H9 (cell line): ENCODE data around the gene CENPH. TPM values are rescaled to one million over a fixed set of nuclear protein-coding genes. Genes with fewer than 3 reads are reported as not detected.

Experiments
- DNase-seq: peaks from one replicate; pipeline ENCODE4 v3.0.0-alpha.2; 2017
- H2AFZ ChIP-seq: one replicate; pipeline ENCODE4 v1.6.1; 2013; ENCODE audit warnings: mild to moderate bottlenecking, low read length, control low read depth, moderate library complexity
- H2AK5ac ChIP-seq: 2 replicates; pipeline ENCODE4 v1.6.1; 2013; ENCODE audit warnings: low read length, control low read depth, mixed read lengths; ENCODE audit not compliant: insufficient read length
- H2BK120ac ChIP-seq: one replicate; pipeline ENCODE4 v1.6.1; 2013; ENCODE audit warnings: low read depth, mild to moderate bottlenecking, low read length, control low read depth, inconsistent platforms; ENCODE audit not compliant: poor library complexity, severe bottlenecking
- H2BK12ac ChIP-seq: 2 replicates; pipeline ENCODE4 v1.6.1; 2013; ENCODE audit warnings: low read length, control low read depth, mixed read lengths, low read depth; ENCODE audit not compliant: insufficient read length
- H2BK15ac ChIP-seq: 2 replicates; pipeline ENCODE4 v1.6.1; 2013; ENCODE audit warnings: low read depth, low read length, control low read depth
- H2BK20ac ChIP-seq: one replicate; pipeline ENCODE4 v1.6.1; 2013; ENCODE audit warnings: low read depth, mild to moderate bottlenecking, low read length, control low read depth, inconsistent platforms; ENCODE audit not compliant: poor library complexity, severe bottlenecking
- H2BK5ac ChIP-seq: 2 replicates; pipeline ENCODE4 v1.6.1; 2013; ENCODE audit warnings: low read length, control low read depth, mixed read lengths; ENCODE audit not compliant: insufficient read length
- H3K14ac ChIP-seq: 2 replicates; pipeline ENCODE4 v1.6.1; 2013; ENCODE audit warnings: low read length, control low read depth; ENCODE audit not compliant: insufficient read depth
- H3K18ac ChIP-seq: 2 replicates; pipeline ENCODE4 v1.6.1; 2013; ENCODE audit warnings: low read depth, mild to moderate bottlenecking, mixed read lengths, low read length, control low read depth; ENCODE audit not compliant: insufficient read length
- H3K23ac ChIP-seq: 2 replicates; pipeline ENCODE4 v1.6.1; 2013; ENCODE audit warnings: low read length, control low read depth, mixed read lengths, low read depth; ENCODE audit not compliant: insufficient read length
- H3K23me2 ChIP-seq: 2 replicates; pipeline ENCODE4 v1.6.1; 2013; ENCODE audit warnings: low read depth, mild to moderate bottlenecking, mixed read lengths, low read length, control low read depth; ENCODE audit not compliant: insufficient read length, poor library complexity, severe bottlenecking
- H3K27ac ChIP-seq: 2 replicates; pipeline ENCODE4 v1.5.1; 2013; ENCODE audit warnings: low read length, control low read depth, mixed read lengths, low read depth; ENCODE audit not compliant: insufficient read length
- H3K27me3 ChIP-seq: 2 replicates; pipeline ENCODE4 v1.6.1; 2013; ENCODE audit warnings: low read length, control low read depth, inconsistent platforms; ENCODE audit not compliant: insufficient read depth
- H3K4ac ChIP-seq: 2 replicates; pipeline ENCODE4 v1.6.1; 2013; ENCODE audit warnings: low read depth, mild to moderate bottlenecking, control low read depth, inconsistent platforms, low read length, moderate library complexity
- H3K4me1 ChIP-seq: 2 replicates; pipeline ENCODE4 v1.6.1; 2013; ENCODE audit warnings: low read length, control low read depth, inconsistent platforms; ENCODE audit not compliant: insufficient read depth
- H3K4me2 ChIP-seq: 2 replicates; pipeline ENCODE4 v1.6.1; 2013; ENCODE audit warnings: low read length, control low read depth, mixed read lengths; ENCODE audit not compliant: insufficient read length, insufficient read depth
- H3K56ac ChIP-seq: 2 replicates; pipeline ENCODE4 v1.6.1; 2013; ENCODE audit warnings: low read depth, mild to moderate bottlenecking, mixed read lengths, low read length, control low read depth; ENCODE audit not compliant: insufficient read length
- H3K79me1 ChIP-seq: 2 replicates; pipeline ENCODE4 v1.6.1; 2013; ENCODE audit warnings: low read depth, mild to moderate bottlenecking, moderate library complexity, low read length, control low read depth, inconsistent platforms; ENCODE audit not compliant: insufficient read depth, poor library complexity, severe bottlenecking
- H3K79me2 ChIP-seq: 2 replicates; pipeline ENCODE4 v1.6.1; 2013; ENCODE audit warnings: low read length, control low read depth, inconsistent platforms; ENCODE audit not compliant: insufficient read depth
- H3K9ac ChIP-seq: 2 replicates; pipeline ENCODE4 v1.6.1; 2013; ENCODE audit warnings: low read length, control low read depth, mixed read lengths; ENCODE audit not compliant: insufficient read length; ENCODE audit errors: extremely low read depth
- H3K9me3 ChIP-seq: one replicate; pipeline ENCODE4 v1.6.1; 2013; ENCODE audit warnings: low read depth, low read length, inconsistent platforms; ENCODE audit not compliant: control insufficient read depth
- H3T11ph ChIP-seq: one replicate; pipeline ENCODE4 v1.6.1; 2013; ENCODE audit warnings: mild to moderate bottlenecking, low read length, control low read depth, inconsistent platforms
- H4K20me1 ChIP-seq: one replicate; pipeline ENCODE4 v1.6.1; 2013; ENCODE audit not compliant: control insufficient read depth, insufficient read length, insufficient read depth
- H4K5ac ChIP-seq: 2 replicates; pipeline ENCODE4 v1.6.1; 2013; ENCODE audit warnings: low read depth, mild to moderate bottlenecking, mixed read lengths, low read length, control low read depth; ENCODE audit not compliant: insufficient read length
- H4K8ac ChIP-seq: replicated peaks from 2 replicates; pipeline ENCODE4 v1.6.1; 2013; ENCODE audit warnings: low read length, control low read depth, mixed read lengths, low read depth; ENCODE audit not compliant: insufficient read length
- H4K91ac ChIP-seq: 2 replicates; pipeline ENCODE4 v1.6.1; 2013; ENCODE audit warnings: low read depth, mild to moderate bottlenecking, moderate library complexity, mixed read lengths, low read length, control low read depth; ENCODE audit not compliant: insufficient read length
- H3K27ac Mint-ChIP-seq, 3 experiments: 2 replicates in 2 of 3; 3 replicates in 1 of 3; pipeline ENCODE4 v1.8.0; 2020 to 2021; ENCODE audit warnings: mixed read lengths in 3 of 3, mild to moderate bottlenecking in 1 of 3, moderate library complexity in 1 of 3
- H3K27me3 Mint-ChIP-seq: 2 replicates; pipeline ENCODE4 v1.8.0; 2021; ENCODE audit warnings: low read depth, mild to moderate bottlenecking, moderate library complexity, mixed read lengths
- H3K36me3 Mint-ChIP-seq, 3 experiments: 2 replicates in 2 of 3; 3 replicates in 1 of 3; pipeline ENCODE4 v1.8.0; 2020 to 2021; ENCODE audit warnings: low read depth in 3 of 3, mixed read lengths in 3 of 3; ENCODE audit not compliant: insufficient read depth in 1 of 3
- H3K4me1 Mint-ChIP-seq, 2 experiments: 2 replicates each; pipeline ENCODE4 v1.8.0; 2020; ENCODE audit warnings: mixed read lengths in 2 of 2
- H3K4me3 Mint-ChIP-seq, 2 experiments: 2 replicates in 1 of 2; 3 replicates in 1 of 2; pipeline ENCODE4 v1.8.0; 2020 to 2021; ENCODE audit warnings: mild to moderate bottlenecking in 2 of 2, mixed read lengths in 2 of 2, moderate library complexity in 1 of 2
- H3K9me3 Mint-ChIP-seq, 2 experiments: 2 replicates in 1 of 2; 3 replicates in 1 of 2; pipeline ENCODE4 v1.8.0; 2020; ENCODE audit warnings: mild to moderate bottlenecking in 2 of 2, mixed read lengths in 2 of 2, moderate library complexity in 1 of 2
- WGBS: extraction: QIAGEN DNeasy Blood & Tissue Kit; methylation state at CpG from one replicate; pipeline ENCODE4 v1.1.7; 2013; ENCODE audit warnings: missing lambda C conversion rate, low lambda C conversion rate, mixed read lengths; ENCODE audit not compliant: insufficient read length; ENCODE audit errors: extremely low coverage; 5-methylcytosine and 5-hydroxymethylcytosine counted together
- total RNA-seq: library from RNA; stranded (reverse); gene quantifications from 2 replicates; pipeline ENCODE4 v1.2.1, GENCODE V29; 2021
- TF ChIP-seq, protein P1 (sequence below): fragments of 200-600 bp; sonication (generic); conservative IDR thresholded peaks from 3 replicates; pipeline ENCODE4 v1.8.0; 2021; ENCODE audit warnings: antibody characterized with exemption, mild to moderate bottlenecking

CENPH gene
- total RNA-seq, 1 experiment from 2014 or later = 82.8 TPM

DNA sequence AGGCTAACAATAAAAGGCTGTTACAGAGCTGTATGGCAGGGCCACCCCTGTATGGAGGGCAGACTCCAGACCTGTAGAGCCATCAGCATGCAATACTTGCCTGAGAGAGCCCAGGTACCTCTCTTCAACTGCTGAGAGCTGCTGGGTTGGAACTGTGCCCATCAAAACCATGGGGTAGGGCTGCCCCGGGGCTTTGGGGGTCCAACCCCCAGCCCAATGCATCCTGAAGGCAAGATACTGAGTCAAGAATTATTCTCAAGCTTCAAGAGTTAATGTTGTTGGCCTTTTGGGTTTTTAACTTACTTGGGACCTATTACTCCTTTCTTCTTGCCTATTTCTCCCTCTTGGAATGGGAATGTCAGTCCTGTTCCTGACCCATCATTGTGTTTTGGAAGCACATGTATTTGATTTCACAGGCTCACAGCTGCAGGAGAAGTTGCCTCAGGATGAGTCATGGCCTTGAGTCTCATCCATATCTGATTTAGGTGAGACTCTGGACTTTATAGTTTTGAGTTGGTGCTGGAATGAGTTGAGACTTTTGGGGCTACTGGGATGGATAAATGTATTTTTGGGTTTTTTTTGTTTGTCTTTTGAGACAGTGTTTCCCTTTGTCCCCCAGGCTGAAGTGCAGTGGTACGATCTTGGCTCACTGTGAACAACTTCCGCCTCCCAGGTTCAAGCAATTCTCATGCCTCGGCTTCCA is 24.3 kb downstream of the CENPH start:
- no peak overlapping the region for H3K23ac ChIP-seq
- H3K23me2 ChIP-seq = no peaks in the 10 kb centered on the region
- H4K91ac ChIP-seq = no peak overlapping the region
- no peak overlapping the region for H2BK120ac ChIP-seq
- no CpG with 5 or more reads among the region's 4 CpGs for WGBS
- H2BK12ac ChIP-seq = no peak overlapping the region
- TF ChIP-seq, protein P1, sequence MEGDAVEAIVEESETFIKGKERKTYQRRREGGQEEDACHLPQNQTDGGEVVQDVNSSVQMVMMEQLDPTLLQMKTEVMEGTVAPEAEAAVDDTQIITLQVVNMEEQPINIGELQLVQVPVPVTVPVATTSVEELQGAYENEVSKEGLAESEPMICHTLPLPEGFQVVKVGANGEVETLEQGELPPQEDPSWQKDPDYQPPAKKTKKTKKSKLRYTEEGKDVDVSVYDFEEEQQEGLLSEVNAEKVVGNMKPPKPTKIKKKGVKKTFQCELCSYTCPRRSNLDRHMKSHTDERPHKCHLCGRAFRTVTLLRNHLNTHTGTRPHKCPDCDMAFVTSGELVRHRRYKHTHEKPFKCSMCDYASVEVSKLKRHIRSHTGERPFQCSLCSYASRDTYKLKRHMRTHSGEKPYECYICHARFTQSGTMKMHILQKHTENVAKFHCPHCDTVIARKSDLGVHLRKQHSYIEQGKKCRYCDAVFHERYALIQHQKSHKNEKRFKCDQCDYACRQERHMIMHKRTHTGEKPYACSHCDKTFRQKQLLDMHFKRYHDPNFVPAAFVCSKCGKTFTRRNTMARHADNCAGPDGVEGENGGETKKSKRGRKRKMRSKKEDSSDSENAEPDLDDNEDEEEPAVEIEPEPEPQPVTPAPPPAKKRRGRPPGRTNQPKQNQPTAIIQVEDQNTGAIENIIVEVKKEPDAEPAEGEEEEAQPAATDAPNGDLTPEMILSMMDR = no peak
- no peaks in the 10 kb centered on the region for H3K27me3 Mint-ChIP-seq
- no peaks in the 10 kb centered on the region; a peak in 1 of 5 replicates for H3K9me3 Mint-ChIP-seq
- H3K18ac ChIP-seq = no peak overlapping the region
- no peak overlapping the region for H3K4ac ChIP-seq
- no peak overlapping the region for H2BK15ac ChIP-seq
- H3K79me1 ChIP-seq = no peaks in the 10 kb centered on the region
- H3K4me1 ChIP-seq = no peaks in the 10 kb centered on the region
- no peak overlapping the region for H2AK5ac ChIP-seq
- H3K36me3 Mint-ChIP-seq = peaks cover 13 to 39% (median 30%) of the 10 kb centered on the region in 3 experiments
- H3K79me2 ChIP-seq = no peaks in the 10 kb centered on the region
- no peaks in the 10 kb centered on the region for H3K27me3 ChIP-seq
- H3K9me3 ChIP-seq = no peaks in the 10 kb centered on the region
- H2BK20ac ChIP-seq = no peak overlapping the region
- no peak overlapping the region for H2BK5ac ChIP-seq
- no peak overlapping the region for H3K9ac ChIP-seq
- no peak overlapping the region for H3K4me3 Mint-ChIP-seq
- no peaks in the 10 kb centered on the region for H4K20me1 ChIP-seq
- H3K27ac Mint-ChIP-seq = no peak overlapping the region
- no peak overlapping the region for H3K14ac ChIP-seq
- H4K8ac ChIP-seq = no peak overlapping the region
- H3K27ac ChIP-seq = no peak overlapping the region
- H3K4me1 Mint-ChIP-seq = peaks cover 0 to 7% of the 10 kb centered on the region in 2 experiments; a peak in 3 of 4 replicates
- no peak overlapping the region for H3T11ph ChIP-seq
- H3K4me2 ChIP-seq = no peak overlapping the region
- DNase-seq = no peak
- H4K5ac ChIP-seq = no peak overlapping the region
- no peak overlapping the region for H3K56ac ChIP-seq
- no peak overlapping the region for H2AFZ ChIP-seq
